Body of pancreas (tissue), 4 donors: ENCODE data around the gene ANGPTL2. TPM values are rescaled to one million over a fixed set of nuclear protein-coding genes. Genes with fewer than 3 reads are reported as not detected.

Experiments
- ATAC-seq: fragments of 150-250 bp; one replicate; pipeline ENCODE4 v1.9.1; 2016
- DNase-seq, 4 donors: peaks; one replicate each; pipeline ENCODE4 v3.0.0-alpha.2; 2019
- H3K27ac ChIP-seq, 4 donors: fragments of 200-600 bp; sonication (generic); 1 replicate in 3 of 4; 2 replicates in 1 of 4; pipeline versions ENCODE4 v1.5.1 to v1.6.1; 2016 to 2019; ENCODE audit warnings: mild to moderate bottlenecking in 1 of 4, mixed read lengths in 1 of 4, moderate library complexity in 1 of 4
- H3K27me3 ChIP-seq, 2 donors: fragments of 200-600 bp; sonication (generic); one replicate each; pipeline ENCODE4 v1.6.0; 2016; ENCODE audit warnings: mild to moderate bottlenecking in 1 of 2
- H3K36me3 ChIP-seq, 2 donors: fragments of 200-600 bp; sonication (generic); replicated peaks in 1 of 2; 2 replicates each; pipeline ENCODE4 v1.5.1; 2016; ENCODE audit warnings: low read depth in 2 of 2; ENCODE audit not compliant: insufficient read depth in 1 of 2
- H3K4me1 ChIP-seq: fragments of 200-600 bp; sonication (generic); one replicate; pipeline ENCODE4 v1.6.0; 2016
- H3K4me3 ChIP-seq, 2 donors: fragments of 200-600 bp; sonication (generic); 1 replicate in 1 of 2; 2 replicates in 1 of 2; pipeline ENCODE4 v1.5.1; 2016 to 2019
- H3K9me3 ChIP-seq, 3 donors: fragments of 200-600 bp; sonication (generic); 1 replicate in 2 of 3; 2 replicates in 1 of 3; pipeline ENCODE4 v1.5.1; 2016
- POLR2A ChIP-seq, 3 donors: fragments of 450-650 bp; IDR thresholded peaks; one replicate each; pipeline ENCODE4 v1.6.1; 2016; ENCODE audit warnings: antibody characterized with exemption in 3 of 3, mild to moderate bottlenecking in 2 of 3
- WGBS, 2 donors: methylation state at CpG; one replicate each; pipeline ENCODE4 v1.1.5; 2017; 5-methylcytosine and 5-hydroxymethylcytosine counted together
- intact Hi-C: fragments of 100-400 bp; cut with DNase I; formaldehyde crosslinking; loops from one replicate; pipeline ENCODE4 v1.15.1; 2023
- total RNA-seq, 2 donors: library from RNA; depleted of rRNA; stranded (reverse); fragments of >200 nt; gene quantifications; one replicate each; pipeline ENCODE4 v1.1.0, GENCODE V29; 2016
- TF ChIP-seq, protein P1 (sequence below), 7 experiments: fragments of 450-650 bp in 4 of 7; fragments of 200-600 bp in 3 of 7; sonication (generic) in 3 of 7; IDR thresholded peaks; one replicate each; pipeline ENCODE4 v1.5.1; 2016 to 2019; ENCODE audit warnings: antibody characterized with exemption in 7 of 7

Gene ANGPTL2
- total RNA-seq, 2 donors from 2014 or later: 3.1 to 7.6 TPM

DNA sequence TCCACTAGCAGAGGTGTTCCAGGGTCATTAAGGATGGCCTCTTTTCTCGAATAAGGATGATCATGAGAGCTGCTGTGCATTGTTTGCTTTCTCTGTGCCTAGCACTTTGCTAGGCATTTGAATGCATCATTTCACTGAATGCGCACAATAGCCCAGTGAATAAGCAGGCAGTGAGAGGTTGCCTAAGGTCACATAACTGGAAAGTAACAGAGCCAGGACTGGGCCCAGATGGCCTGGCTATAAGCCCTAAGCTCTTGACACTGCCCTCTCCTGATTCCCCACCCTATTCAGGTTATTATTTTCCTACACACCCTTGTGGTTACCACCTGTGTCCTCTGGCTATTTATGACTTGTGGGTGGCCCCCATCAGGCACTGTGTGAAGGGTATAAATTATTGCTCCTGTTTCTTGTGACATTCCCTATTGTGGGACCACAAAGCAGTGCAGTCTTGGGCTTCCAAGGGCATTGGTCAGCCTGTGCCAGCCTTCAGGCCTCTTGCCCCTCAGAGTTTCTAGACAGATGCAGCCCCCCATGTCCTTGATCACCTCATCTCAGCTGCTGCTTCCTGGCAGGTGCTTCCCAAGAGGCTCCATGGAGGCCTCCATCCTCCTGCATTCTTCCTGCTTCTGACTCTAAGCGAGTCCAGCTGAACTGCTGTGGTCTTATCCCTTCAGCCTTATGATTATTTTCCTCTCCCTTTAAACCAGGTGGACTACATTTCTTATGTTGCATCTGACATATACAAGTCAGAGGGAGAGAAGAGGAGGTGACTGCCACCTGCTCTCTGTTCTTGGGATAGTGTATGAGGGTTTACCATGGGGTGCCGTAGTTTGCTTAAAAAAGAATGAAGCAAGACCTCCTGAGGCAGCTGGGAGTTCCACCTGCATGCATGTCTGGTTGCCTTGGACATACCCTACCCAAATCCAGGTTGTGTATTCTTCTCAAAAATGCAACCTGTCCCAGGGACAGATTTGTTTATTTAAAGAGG, 47.6 kb downstream of the ANGPTL2 start:
- H3K9me3 ChIP-seq: no peaks in the 10 kb centered on the region
- no peak overlapping the region for H3K4me3 ChIP-seq
- TF ChIP-seq, protein P1, sequence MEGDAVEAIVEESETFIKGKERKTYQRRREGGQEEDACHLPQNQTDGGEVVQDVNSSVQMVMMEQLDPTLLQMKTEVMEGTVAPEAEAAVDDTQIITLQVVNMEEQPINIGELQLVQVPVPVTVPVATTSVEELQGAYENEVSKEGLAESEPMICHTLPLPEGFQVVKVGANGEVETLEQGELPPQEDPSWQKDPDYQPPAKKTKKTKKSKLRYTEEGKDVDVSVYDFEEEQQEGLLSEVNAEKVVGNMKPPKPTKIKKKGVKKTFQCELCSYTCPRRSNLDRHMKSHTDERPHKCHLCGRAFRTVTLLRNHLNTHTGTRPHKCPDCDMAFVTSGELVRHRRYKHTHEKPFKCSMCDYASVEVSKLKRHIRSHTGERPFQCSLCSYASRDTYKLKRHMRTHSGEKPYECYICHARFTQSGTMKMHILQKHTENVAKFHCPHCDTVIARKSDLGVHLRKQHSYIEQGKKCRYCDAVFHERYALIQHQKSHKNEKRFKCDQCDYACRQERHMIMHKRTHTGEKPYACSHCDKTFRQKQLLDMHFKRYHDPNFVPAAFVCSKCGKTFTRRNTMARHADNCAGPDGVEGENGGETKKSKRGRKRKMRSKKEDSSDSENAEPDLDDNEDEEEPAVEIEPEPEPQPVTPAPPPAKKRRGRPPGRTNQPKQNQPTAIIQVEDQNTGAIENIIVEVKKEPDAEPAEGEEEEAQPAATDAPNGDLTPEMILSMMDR (IDR thresholded peaks at IDR 0.05): no peak
- no peak for TF ChIP-seq POLR2A (IDR thresholded peaks at IDR 0.05)
- peaks cover 0 to 2% of the 10 kb centered on the region in 2 donors for H3K36me3 ChIP-seq
- DNase-seq (no peak), ATAC-seq (no peak)
- peaks cover 16% of the 10 kb centered on the region for H3K4me1 ChIP-seq
- intact Hi-C loops: no loop called here
- H3K27me3 ChIP-seq: no peaks in the 10 kb centered on the region
- H3K27ac ChIP-seq: no peak overlapping the region
- WGBS, 2 donors: 89 to 90% methylated on average over 4 of the region's 4 CpGs

GRCh38 chr9:127067603-127068220, 54.7 kb downstream of the ANGPTL2 start:
- H3K27me3 ChIP-seq: no peaks in the 10 kb centered on the region
- intact Hi-C loops: no loop called here
- ATAC-seq (no peak), DNase-seq (no peak)
- TF ChIP-seq, protein P1 (IDR thresholded peaks at IDR 0.05): no peak
- no peak for TF ChIP-seq POLR2A (IDR thresholded peaks at IDR 0.05)
- H3K4me3 ChIP-seq: no peak overlapping the region
- WGBS, 2 donors: 84 to 88% methylated on average over 4 to 5 of the region's 5 CpGs
- H3K9me3 ChIP-seq: no peaks in the 10 kb centered on the region
- H3K27ac ChIP-seq: no peak overlapping the region
- H3K36me3 ChIP-seq: peaks cover 0 to 2% of the 10 kb centered on the region in 2 donors
- H3K4me1 ChIP-seq: no peaks in the 10 kb centered on the region

DNA sequence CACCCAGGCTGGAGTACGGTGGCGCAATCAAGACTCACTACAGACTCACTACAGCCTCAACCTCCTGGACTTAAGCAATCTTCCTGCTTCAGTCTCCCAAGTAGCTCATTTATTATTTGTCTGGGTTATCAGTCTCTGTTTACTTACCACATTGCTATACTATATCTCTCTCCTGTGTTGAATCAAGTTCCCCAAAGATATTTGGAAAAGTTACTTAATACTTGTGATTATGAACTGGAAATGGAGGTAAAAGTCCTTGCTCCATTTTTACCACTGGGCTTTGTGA, 55.6 kb downstream of the ANGPTL2 start:
- H3K27ac ChIP-seq: no peak overlapping the region
- intact Hi-C loops: no loop called here
- ATAC-seq: no peak

GRCh38 chr9:127066060-127066850, 56.2 kb downstream of the ANGPTL2 start:
- no peak for ATAC-seq
- H3K9me3 ChIP-seq: no peaks in the 10 kb centered on the region
- H3K27ac ChIP-seq: no peak overlapping the region
- no peak for TF ChIP-seq POLR2A (IDR thresholded peaks at IDR 0.05)
- TF ChIP-seq, protein P1 (IDR thresholded peaks at IDR 0.05): no peak
- no peaks in the 10 kb centered on the region for H3K27me3 ChIP-seq
- no peak overlapping the region for H3K4me3 ChIP-seq
- DNase-seq: no peak
- H3K4me1 ChIP-seq: no peaks in the 10 kb centered on the region
- peaks cover 0 to 2% of the 10 kb centered on the region in 2 donors for H3K36me3 ChIP-seq
- intact Hi-C loops: no loop called here
- WGBS, 2 donors: 92 to 95% methylated on average over 9 of the region's 9 CpGs

More for the DNA sequence above, 55.6 kb downstream of the ANGPTL2 start:
- no peak overlapping the region for H3K4me3 ChIP-seq
- peaks cover 0 to 2% of the 10 kb centered on the region in 2 donors for H3K36me3 ChIP-seq
- DNase-seq: no peak
- H3K27me3 ChIP-seq: no peaks in the 10 kb centered on the region
- no peaks in the 10 kb centered on the region for H3K9me3 ChIP-seq
- H3K4me1 ChIP-seq: no peaks in the 10 kb centered on the region
- TF ChIP-seq, protein P1 (IDR thresholded peaks at IDR 0.05): no peak
- TF ChIP-seq POLR2A (IDR thresholded peaks at IDR 0.05): no peak
- WGBS, 2 donors: 22 to 62% methylated on average over 2 of the region's 2 CpGs
